ENCODE measurements around the gene SCN3A.

DNA sequence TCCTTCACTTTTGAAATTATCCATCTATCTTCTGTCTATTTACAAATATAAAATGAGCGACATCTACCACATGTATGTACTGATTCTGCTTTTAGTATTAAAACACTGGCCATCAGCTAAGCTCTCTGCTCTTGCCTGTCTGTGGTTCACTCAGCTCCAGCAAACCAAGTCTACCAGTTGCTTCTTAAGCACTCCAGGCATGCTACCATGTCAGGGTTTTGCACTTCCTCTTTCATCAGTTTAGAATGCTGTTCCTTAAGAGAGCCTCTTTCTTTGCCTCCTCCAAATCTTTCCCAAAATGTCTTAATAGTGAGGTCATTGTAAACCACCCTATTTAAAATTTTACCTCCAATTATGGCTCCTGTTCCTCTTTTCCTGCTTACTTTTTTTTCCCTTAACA, 59.5 kb downstream of the SCN3A start:
- TF ChIP-seq POLR2A (IDR thresholded peaks at IDR 0.05), result no peak
- TF ChIP-seq, protein P1, sequence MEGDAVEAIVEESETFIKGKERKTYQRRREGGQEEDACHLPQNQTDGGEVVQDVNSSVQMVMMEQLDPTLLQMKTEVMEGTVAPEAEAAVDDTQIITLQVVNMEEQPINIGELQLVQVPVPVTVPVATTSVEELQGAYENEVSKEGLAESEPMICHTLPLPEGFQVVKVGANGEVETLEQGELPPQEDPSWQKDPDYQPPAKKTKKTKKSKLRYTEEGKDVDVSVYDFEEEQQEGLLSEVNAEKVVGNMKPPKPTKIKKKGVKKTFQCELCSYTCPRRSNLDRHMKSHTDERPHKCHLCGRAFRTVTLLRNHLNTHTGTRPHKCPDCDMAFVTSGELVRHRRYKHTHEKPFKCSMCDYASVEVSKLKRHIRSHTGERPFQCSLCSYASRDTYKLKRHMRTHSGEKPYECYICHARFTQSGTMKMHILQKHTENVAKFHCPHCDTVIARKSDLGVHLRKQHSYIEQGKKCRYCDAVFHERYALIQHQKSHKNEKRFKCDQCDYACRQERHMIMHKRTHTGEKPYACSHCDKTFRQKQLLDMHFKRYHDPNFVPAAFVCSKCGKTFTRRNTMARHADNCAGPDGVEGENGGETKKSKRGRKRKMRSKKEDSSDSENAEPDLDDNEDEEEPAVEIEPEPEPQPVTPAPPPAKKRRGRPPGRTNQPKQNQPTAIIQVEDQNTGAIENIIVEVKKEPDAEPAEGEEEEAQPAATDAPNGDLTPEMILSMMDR (IDR thresholded peaks at IDR 0.05), result no peak
- no peak for TF ChIP-seq EP300 (IDR thresholded peaks at IDR 0.05)
- TF ChIP-seq POLR2AphosphoS5 (IDR thresholded peaks at IDR 0.05), result no peak
